Cardiac muscle cell (in vitro differentiated cells and primary cell): ENCODE measurements around the gene ARL6IP5. TPM values are rescaled to one million over a fixed set of nuclear protein-coding genes. Genes with fewer than 3 reads are reported as not detected.

ENCODE experiments used
- DNase-seq, 2 donors: peaks; one replicate each; pipeline versions ENCODE4 v3.0.0 to v3.0.0-alpha.2; 2010 to 2017; ENCODE audit warnings: low read depth in 1 of 2, low spot score in 1 of 2
- H3K27ac ChIP-seq: fragments of 200-600 bp; sonication (generic); 2 replicates; pipeline ENCODE4 v1.5.1; 2016
- H3K27me3 ChIP-seq: fragments of 200-600 bp; sonication (generic); 2 replicates; pipeline ENCODE4 v1.6.0; 2016; ENCODE audit warnings: control low read depth
- H3K36me3 ChIP-seq: fragments of 200-600 bp; sonication (generic); 2 replicates; pipeline ENCODE4 v1.5.1; 2016; ENCODE audit warnings: control low read depth
- H3K4me1 ChIP-seq: fragments of 200-600 bp; sonication (generic); 2 replicates; pipeline ENCODE4 v1.8.1; 2017; ENCODE audit warnings: low read depth, mild to moderate bottlenecking, mixed run types
- H3K4me3 ChIP-seq: fragments of 200-600 bp; sonication (generic); 2 replicates; pipeline ENCODE4 v1.5.1; 2016; ENCODE audit warnings: mild to moderate bottlenecking
- H3K9me3 ChIP-seq: fragments of 200-600 bp; sonication (generic); 2 replicates; pipeline ENCODE4 v1.5.1; 2017; ENCODE audit warnings: low read depth, mild to moderate bottlenecking, control low read depth
- CTCF ChIP-seq: IDR thresholded peaks from 2 replicates; pipeline ENCODE4 v1.5.1; 2012; ENCODE audit warnings: low read depth, mild to moderate bottlenecking, low read length
- polyA plus RNA-seq: library from polyadenylated mRNA; unstranded; fragments of >200 nt; fragmentation: Nextera tagmentation; extraction: Ambion mirVana; gene quantifications from 2 replicates; pipeline ENCODE4 v1.2.1, GENCODE V29; 2016
- total RNA-seq: library from RNA; depleted of rRNA; stranded (reverse); fragments of >200 nt; gene quantifications from 2 replicates; pipeline ENCODE4 v1.2.3, GENCODE V29; 2016

The ARL6IP5 gene
- total and polyA plus RNA-seq, 2 experiments from 2014 or later = 83.2 to 235 TPM

GRCh38 chr3:69066121-69066520, 18.6 kb upstream of the ARL6IP5 start:
- H3K36me3 ChIP-seq = peaks cover 36% of the 10 kb centered on the region
- TF ChIP-seq CTCF = no peak

DNA sequence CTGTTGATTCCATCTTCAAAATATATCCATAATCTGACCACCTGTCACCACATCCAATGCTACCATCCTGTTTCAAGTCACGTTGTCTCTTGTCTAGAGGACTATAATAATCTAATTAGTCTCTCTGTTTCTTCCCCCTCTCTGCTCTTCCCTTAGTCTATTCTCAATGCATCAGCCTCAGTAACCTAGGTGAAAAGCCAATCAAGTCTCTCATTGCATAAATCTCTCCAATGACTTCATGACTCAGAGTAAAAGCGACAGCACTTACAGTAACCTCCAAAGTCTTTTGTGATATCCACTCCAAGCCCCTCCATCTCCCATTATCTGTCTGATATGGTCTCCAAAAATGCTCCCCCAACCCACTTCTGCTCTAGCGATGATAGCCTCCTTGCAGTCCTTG, 11.8 kb upstream of the ARL6IP5 start:
- H3K4me1 ChIP-seq = peaks cover under 1% of the 10 kb centered on the region
- DNase-seq = no peak
- no peak overlapping the region for H3K4me3 ChIP-seq
- H3K36me3 ChIP-seq = peaks cover 13% of the 10 kb centered on the region
- H3K9me3 ChIP-seq = no peaks in the 10 kb centered on the region
- no peak overlapping the region for H3K27ac ChIP-seq
- H3K27me3 ChIP-seq = no peaks in the 10 kb centered on the region
- TF ChIP-seq CTCF = no peak

More at GRCh38 chr3:69066121-69066520, 18.6 kb upstream of the ARL6IP5 start:
- Histone ChIP-seq H3K4me3 (no peak overlapping the region), H3K27ac (no peak overlapping the region), H3K9me3 (no peaks in the 10 kb centered on the region), H3K27me3 (no peaks in the 10 kb centered on the region), H3K4me1 (no peaks in the 10 kb centered on the region)
- no peak for DNase-seq

DNA sequence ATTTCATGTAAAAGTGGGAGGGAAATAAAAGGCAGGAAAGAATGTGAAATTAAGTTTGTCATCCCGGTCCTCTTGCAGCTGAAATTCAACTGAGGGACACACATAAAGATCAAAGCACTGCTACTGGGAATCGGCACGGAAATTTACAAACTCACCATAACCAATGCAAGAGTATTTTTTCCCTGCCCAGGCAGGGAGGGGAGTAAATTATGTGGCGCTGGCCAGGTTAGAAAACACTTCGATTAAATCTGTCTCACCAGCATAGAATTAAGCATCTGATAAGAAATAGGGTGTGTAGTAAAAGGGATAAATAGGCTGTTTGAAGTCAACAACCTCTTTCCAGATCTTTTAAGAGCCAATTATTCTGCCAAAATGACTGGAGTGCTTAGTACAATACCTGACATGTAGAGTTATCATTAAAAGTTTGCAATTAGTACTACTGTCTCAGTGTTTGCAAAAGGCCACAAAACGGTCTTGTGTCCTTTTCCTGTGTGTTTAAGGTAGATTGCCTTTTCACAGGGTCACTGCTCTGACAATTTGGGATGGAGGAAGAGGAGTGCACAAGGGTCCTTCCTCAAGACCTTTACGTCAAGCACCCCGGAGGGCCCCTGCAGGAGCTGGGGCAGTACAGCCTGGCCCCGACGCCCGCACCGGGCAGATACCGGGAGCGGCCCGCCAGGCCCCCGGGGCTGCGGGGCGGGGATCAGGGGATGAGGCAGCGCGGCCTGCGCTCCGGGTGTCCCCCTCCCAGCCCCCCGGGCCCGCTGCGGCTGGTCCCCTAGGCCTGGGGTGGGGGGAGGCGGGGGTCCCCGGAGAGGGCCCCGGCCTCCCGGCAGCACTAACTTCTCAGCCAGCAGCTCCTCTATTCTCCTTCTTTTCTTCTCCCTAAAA, 5.2 kb upstream of the ARL6IP5 start:
- H3K27me3 ChIP-seq = no peaks in the 10 kb centered on the region
- peaks cover 4% of the 10 kb centered on the region for H3K36me3 ChIP-seq
- no peaks in the 10 kb centered on the region for H3K9me3 ChIP-seq
- peak in 1 of 2 donors; percentile 43 for DNase-seq
- peak overlapping the region; percentile 96 for H3K4me3 ChIP-seq
- no peak for TF ChIP-seq CTCF
- H3K4me1 ChIP-seq = peaks cover 32% of the 10 kb centered on the region
- H3K27ac ChIP-seq = peak overlapping the region; percentile 93

- Histone ChIP-seq H3K27ac (peak within 1 kb of the TSS; percentile 93), H3K9me3 (no peaks in the 10 kb centered on the region)
- DNase-seq = peak; percentile 90 to 95
Measured at GRCh38 chr3:69080233-69080920, 4.4 kb upstream of the ARL6IP5 start, which contains the start of gene UBA3. Gene UBA3, minus strand, starts transcription at chr3:69080365. Its CDS starts 12 bp downstream, at chr3:69080353.

More at GRCh38 chr3:69080233-69080920, 4.4 kb upstream of the ARL6IP5 start, which contains the start of gene UBA3:
- H3K27me3 ChIP-seq = no peaks in the 10 kb centered on the region
- peak within 1 kb of the TSS; percentile 96 for H3K4me3 ChIP-seq
- no peaks in the 10 kb centered on the region for H3K36me3 ChIP-seq
- TF ChIP-seq CTCF = no peak
- H3K4me1 ChIP-seq = peaks cover 33% of the 10 kb centered on the region
